ENCODE measurements around the gene MAGI1. TPM values are rescaled to one million over a fixed set of nuclear protein-coding genes. Genes with fewer than 3 reads are reported as not detected.

MAGI1 gene
- total RNA-seq, 4 donors from 2014 or later, result 42.4 to 71.6 (median 50.2) TPM

DNA sequence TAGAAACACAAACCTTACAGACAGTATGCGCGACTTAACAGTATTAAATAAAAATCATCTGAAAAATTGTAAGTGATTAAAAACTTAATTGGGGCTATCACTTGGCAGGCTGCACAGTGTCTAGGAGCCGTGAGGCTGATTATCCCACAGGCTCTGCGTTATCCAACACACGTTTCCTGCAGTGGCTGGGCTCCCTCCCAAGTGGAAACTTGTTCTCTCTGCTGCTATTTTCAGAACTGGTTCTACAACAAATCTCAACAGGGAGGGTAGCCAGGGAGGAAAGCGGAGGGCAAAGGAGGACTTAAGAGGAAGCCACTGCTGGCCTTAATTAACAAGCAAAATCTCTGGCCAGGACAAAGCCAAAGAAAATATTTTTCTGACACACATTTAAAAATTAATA is 555.2 kb downstream of the MAGI1 start:
- H3K4me3 ChIP-seq (ENCODE audit: low read depth, poor library complexity, severe bottlenecking), result no peak overlapping the region
- TF ChIP-seq POLR2A (IDR thresholded peaks at IDR 0.05), result no peak
- TF ChIP-seq, protein P1, sequence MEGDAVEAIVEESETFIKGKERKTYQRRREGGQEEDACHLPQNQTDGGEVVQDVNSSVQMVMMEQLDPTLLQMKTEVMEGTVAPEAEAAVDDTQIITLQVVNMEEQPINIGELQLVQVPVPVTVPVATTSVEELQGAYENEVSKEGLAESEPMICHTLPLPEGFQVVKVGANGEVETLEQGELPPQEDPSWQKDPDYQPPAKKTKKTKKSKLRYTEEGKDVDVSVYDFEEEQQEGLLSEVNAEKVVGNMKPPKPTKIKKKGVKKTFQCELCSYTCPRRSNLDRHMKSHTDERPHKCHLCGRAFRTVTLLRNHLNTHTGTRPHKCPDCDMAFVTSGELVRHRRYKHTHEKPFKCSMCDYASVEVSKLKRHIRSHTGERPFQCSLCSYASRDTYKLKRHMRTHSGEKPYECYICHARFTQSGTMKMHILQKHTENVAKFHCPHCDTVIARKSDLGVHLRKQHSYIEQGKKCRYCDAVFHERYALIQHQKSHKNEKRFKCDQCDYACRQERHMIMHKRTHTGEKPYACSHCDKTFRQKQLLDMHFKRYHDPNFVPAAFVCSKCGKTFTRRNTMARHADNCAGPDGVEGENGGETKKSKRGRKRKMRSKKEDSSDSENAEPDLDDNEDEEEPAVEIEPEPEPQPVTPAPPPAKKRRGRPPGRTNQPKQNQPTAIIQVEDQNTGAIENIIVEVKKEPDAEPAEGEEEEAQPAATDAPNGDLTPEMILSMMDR (IDR thresholded peaks at IDR 0.05), result no peak
- WGBS, 2 donors, result 6 to 17% methylated on average over 6 of the region's 6 CpGs
- peak; percentile 64 to 86 for DNase-seq (ENCODE audit: low spot score in 2 of 2)
- intact Hi-C loops (cut with DNase I; ENCODE audit: low total_unique reads), result no loop called here

DNA sequence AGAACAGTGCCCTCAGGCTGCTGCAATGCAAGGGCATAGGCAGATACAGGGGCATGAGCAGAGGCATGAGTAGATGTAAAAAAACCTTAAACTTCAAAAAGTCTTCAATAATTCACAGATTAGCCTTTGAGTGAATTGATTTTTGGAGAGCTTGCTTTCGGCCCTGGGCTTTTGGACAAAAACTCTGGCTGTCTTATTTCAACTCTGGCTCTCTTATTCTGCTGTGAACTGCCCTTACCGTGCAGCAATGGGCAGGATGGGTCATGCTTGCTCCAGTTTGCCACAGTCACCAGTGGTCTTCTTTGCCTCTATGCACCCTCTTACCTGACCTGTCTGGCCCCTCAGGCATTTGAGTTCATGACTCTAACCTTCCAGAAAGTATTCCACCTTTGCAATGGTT is 555.7 kb downstream of the MAGI1 start:
- intact Hi-C loops (cut with DNase I; ENCODE audit: low total_unique reads), result no loop called here
- no peak for DNase-seq (ENCODE audit: low spot score in 2 of 2)
- no peak overlapping the region for H3K4me3 ChIP-seq (ENCODE audit: low read depth, poor library complexity, severe bottlenecking)
- TF ChIP-seq, protein P1 (IDR thresholded peaks at IDR 0.05), result no peak
- TF ChIP-seq POLR2A (IDR thresholded peaks at IDR 0.05), result no peak
- 22 to 31% methylated on average over 2 of the region's 2 CpGs for WGBS, 2 donors

DNA sequence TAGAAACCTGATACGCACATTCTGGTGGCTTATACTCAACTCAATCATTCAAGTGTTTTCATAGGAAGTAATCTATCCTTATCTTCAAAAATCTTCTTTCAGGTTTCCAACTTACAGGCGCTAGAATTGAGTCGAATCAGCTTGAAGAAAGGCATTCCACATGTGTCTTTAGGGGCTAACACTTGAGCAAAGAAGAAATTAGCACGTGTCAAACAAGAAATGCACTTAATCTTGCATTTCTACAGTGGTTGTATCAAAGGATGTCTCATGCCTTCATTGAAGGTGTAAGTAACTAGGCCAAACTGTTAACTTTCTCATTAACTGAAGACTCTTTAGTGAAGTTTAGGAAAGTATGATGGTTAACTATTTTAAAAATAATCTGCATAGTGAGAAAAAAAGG is 557.6 kb downstream of the MAGI1 start:
- 75 to 77% methylated on average over 4 of the region's 4 CpGs for WGBS, 2 donors
- intact Hi-C loops (cut with DNase I; ENCODE audit: low total_unique reads), result no loop called here
- no peak for DNase-seq (ENCODE audit: low spot score in 2 of 2)
- TF ChIP-seq, protein P1 (IDR thresholded peaks at IDR 0.05), result no peak
- TF ChIP-seq POLR2A (IDR thresholded peaks at IDR 0.05), result no peak
- H3K4me3 ChIP-seq (ENCODE audit: low read depth, poor library complexity, severe bottlenecking), result no peak overlapping the region

DNA sequence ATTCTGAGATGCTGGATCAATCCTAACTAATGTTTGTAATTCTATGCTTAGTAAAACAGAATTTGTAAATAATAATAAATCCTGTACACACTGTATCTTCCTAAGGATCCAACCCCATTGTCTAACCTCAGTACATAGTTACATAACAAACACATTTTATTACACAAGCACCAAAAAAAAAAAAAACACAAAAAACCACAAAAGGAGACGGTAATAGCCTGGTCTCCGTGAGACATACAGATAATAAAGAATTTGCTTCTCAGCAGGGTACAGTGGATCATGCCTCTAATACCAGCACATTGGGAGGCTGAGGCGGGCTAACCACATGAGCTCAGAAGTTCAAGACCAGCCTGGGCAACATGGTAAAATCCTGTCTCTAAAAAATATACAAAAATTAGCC is 558.7 kb downstream of the MAGI1 start:
- no peak overlapping the region for H3K4me3 ChIP-seq (ENCODE audit: low read depth, poor library complexity, severe bottlenecking)
- TF ChIP-seq, protein P1 (IDR thresholded peaks at IDR 0.05), result no peak
- no peak for TF ChIP-seq POLR2A (IDR thresholded peaks at IDR 0.05)
- intact Hi-C loops (cut with DNase I; ENCODE audit: low total_unique reads), result no loop called here
- WGBS, 2 donors, result 66 to 77% methylated on average over 3 of the region's 3 CpGs
- no peak for DNase-seq (ENCODE audit: low spot score in 2 of 2)

DNA sequence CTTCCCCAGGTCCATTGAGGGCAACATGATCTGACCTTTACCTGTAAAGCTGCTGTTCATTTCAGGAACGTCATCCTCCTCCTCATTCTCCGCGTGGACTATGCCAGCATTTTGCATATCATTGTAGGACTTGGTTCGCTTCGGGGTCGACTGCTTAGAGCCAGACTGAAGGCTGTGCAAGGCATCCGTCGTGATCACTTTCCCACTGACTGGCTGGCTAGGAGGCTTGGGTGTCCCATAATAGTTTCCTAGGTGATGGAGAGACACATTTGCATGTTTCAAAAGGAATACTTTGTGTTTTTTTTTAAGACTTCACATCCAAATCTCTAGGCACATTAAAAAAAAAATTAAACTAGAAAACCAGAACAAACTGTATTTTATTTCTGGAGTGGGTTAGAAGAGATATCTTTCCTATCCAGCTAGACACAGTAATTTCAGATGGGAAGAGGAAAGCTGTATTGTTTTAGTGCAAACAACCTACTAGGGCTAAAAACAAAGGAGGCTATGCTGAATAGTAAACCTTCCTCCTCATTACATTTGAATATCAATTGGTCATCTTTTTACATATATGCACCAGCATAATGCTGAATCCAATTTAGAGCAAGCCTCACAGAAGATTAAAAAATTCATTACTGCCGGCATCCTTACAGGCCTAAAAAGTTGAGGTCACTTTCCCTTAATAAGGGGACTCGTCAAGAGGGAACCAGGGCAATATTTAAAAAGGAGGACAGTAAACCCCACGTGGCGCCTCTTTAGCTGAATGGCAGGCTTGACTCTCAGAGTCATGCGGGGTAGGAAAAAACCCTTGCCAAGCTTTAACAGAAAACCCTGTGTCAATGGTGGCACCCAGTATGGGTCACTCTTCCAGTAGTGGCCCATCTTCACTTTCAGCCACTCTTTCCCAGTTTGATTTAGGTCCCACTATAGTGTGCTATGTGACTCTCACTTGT is 559.9 kb downstream of the MAGI1 start:
- 88 to 92% methylated on average over 13 of the region's 13 CpGs for WGBS, 2 donors
- TF ChIP-seq POLR2A (IDR thresholded peaks at IDR 0.05), result no peak
- TF ChIP-seq, protein P1 (IDR thresholded peaks at IDR 0.05), result no peak
- H3K4me3 ChIP-seq (ENCODE audit: low read depth, poor library complexity, severe bottlenecking), result no peak overlapping the region
- no peak for DNase-seq (ENCODE audit: low spot score in 2 of 2)
- intact Hi-C loops (cut with DNase I; ENCODE audit: low total_unique reads), result no loop called here

Measured in lower leg skin (tissue), 4 donors.